ENCODE results near the gene ZCCHC17.
"Not testable (repeated sequence)": the region's sequence is repeated elsewhere in the genome, so short reads cannot be mapped to it uniquely, and the experiment has no call there.

The ZCCHC17 gene

GRCh38 chr1:31377364-31377863, 80.6 kb downstream of the ZCCHC17 start:
- Histone ChIP-seq H3K36me3 (ENCODE audit: insufficient read depth, low read length) (no peaks in the 10 kb centered on the region), H3K4me1 (ENCODE audit: control insufficient read depth, insufficient read depth, low read length, unreplicated experiment) (peaks cover 51% of the 10 kb centered on the region), H3K79me2 (ENCODE audit: control insufficient read depth, insufficient read depth, low read length, unreplicated experiment) (no peaks in the 10 kb centered on the region), H3K27me3 (ENCODE audit: insufficient read depth, low read length) (no peaks in the 10 kb centered on the region), H3K27ac (ENCODE audit: low read depth, low read length) (no peak overlapping the region), H2AFZ (ENCODE audit: low read length, unreplicated experiment) (no peak overlapping the region), H3K4me3 (ENCODE audit: low read depth, low read length) (no peak overlapping the region)

- no peaks in the 10 kb centered on the region for H3K79me2 ChIP-seq (ENCODE audit: control insufficient read depth, insufficient read depth, low read length, unreplicated experiment)
- no peaks in the 10 kb centered on the region for H3K27me3 ChIP-seq (ENCODE audit: insufficient read depth, low read length)
- H3K4me3 ChIP-seq (ENCODE audit: low read depth, low read length): no peak overlapping the region
- no peak overlapping the region for H2AFZ ChIP-seq (ENCODE audit: low read length, unreplicated experiment)
- H3K27ac ChIP-seq (ENCODE audit: low read depth, low read length): no peak overlapping the region
- peaks cover 50% of the 10 kb centered on the region for H3K4me1 ChIP-seq (ENCODE audit: control insufficient read depth, insufficient read depth, low read length, unreplicated experiment)
- H3K36me3 ChIP-seq (ENCODE audit: insufficient read depth, low read length): no peaks in the 10 kb centered on the region
Measured at GRCh38 chr1:31378001-31378400, 81.2 kb downstream of the ZCCHC17 start.

- H2AFZ ChIP-seq (ENCODE audit: low read length, unreplicated experiment): no peak overlapping the region
- no peaks in the 10 kb centered on the region for H3K27me3 ChIP-seq (ENCODE audit: insufficient read depth, low read length)
- H3K27ac ChIP-seq (ENCODE audit: low read depth, low read length): no peak overlapping the region
- no peak overlapping the region for H3K4me3 ChIP-seq (ENCODE audit: low read depth, low read length)
- H3K79me2 ChIP-seq (ENCODE audit: control insufficient read depth, insufficient read depth, low read length, unreplicated experiment): no peaks in the 10 kb centered on the region
- H3K4me1 ChIP-seq (ENCODE audit: control insufficient read depth, insufficient read depth, low read length, unreplicated experiment): peaks cover 31% of the 10 kb centered on the region
- H3K36me3 ChIP-seq (ENCODE audit: insufficient read depth, low read length): no peaks in the 10 kb centered on the region
Measured at GRCh38 chr1:31380181-31380580, 83.3 kb downstream of the ZCCHC17 start.

- Histone ChIP-seq H3K79me2 (ENCODE audit: control insufficient read depth, insufficient read depth, low read length, unreplicated experiment) (no peaks in the 10 kb centered on the region), H2AFZ (ENCODE audit: low read length, unreplicated experiment) (no peak overlapping the region), H3K27ac (ENCODE audit: low read depth, low read length) (peak overlapping the region; percentile 33; the same call in 1 of the 2 replicates), H3K4me3 (ENCODE audit: low read depth, low read length) (peak overlapping the region; percentile 8; the same call in 1 of the 2 replicates), H3K27me3 (ENCODE audit: insufficient read depth, low read length) (no peaks in the 10 kb centered on the region), H3K4me1 (ENCODE audit: control insufficient read depth, insufficient read depth, low read length, unreplicated experiment) (peaks cover 28% of the 10 kb centered on the region), H3K36me3 (ENCODE audit: insufficient read depth, low read length) (no peaks in the 10 kb centered on the region)
Measured at GRCh38 chr1:31381394-31382294, 84.8 kb downstream of the ZCCHC17 start.

- no peak overlapping the region for H2AFZ ChIP-seq (ENCODE audit: low read length, unreplicated experiment)
- no peak overlapping the region for H3K4me3 ChIP-seq (ENCODE audit: low read depth, low read length)
- no peaks in the 10 kb centered on the region for H3K27me3 ChIP-seq (ENCODE audit: insufficient read depth, low read length)
- no peaks in the 10 kb centered on the region for H3K36me3 ChIP-seq (ENCODE audit: insufficient read depth, low read length)
- H3K79me2 ChIP-seq (ENCODE audit: control insufficient read depth, insufficient read depth, low read length, unreplicated experiment): no peaks in the 10 kb centered on the region
- peaks cover 23% of the 10 kb centered on the region for H3K4me1 ChIP-seq (ENCODE audit: control insufficient read depth, insufficient read depth, low read length, unreplicated experiment)
- no peak overlapping the region; the same call in 1 of the 2 replicates for H3K27ac ChIP-seq (ENCODE audit: low read depth, low read length)
Measured at GRCh38 chr1:31382379-31382989, 85.7 kb downstream of the ZCCHC17 start.

GRCh38 chr1:31383967-31384366, 87.1 kb downstream of the ZCCHC17 start:
- Histone ChIP-seq H3K79me2 (ENCODE audit: control insufficient read depth, insufficient read depth, low read length, unreplicated experiment) (no peaks in the 10 kb centered on the region), H3K27ac (ENCODE audit: low read depth, low read length) (no peak overlapping the region), H3K27me3 (ENCODE audit: insufficient read depth, low read length) (no peaks in the 10 kb centered on the region), H3K4me1 (ENCODE audit: control insufficient read depth, insufficient read depth, low read length, unreplicated experiment) (peaks cover 23% of the 10 kb centered on the region), H3K4me3 (ENCODE audit: low read depth, low read length) (no peak overlapping the region), H3K36me3 (ENCODE audit: insufficient read depth, low read length) (no peaks in the 10 kb centered on the region), H2AFZ (ENCODE audit: low read length, unreplicated experiment) (no peak overlapping the region)

- not testable (repeated sequence) for H3K27me3 ChIP-seq (ENCODE audit: insufficient read depth, low read length); H3K4me3 ChIP-seq (ENCODE audit: low read depth, low read length); H3K27ac ChIP-seq (ENCODE audit: low read depth, low read length); H2AFZ ChIP-seq (ENCODE audit: low read length, unreplicated experiment); H3K79me2 ChIP-seq (ENCODE audit: control insufficient read depth, insufficient read depth, low read length, unreplicated experiment); H3K36me3 ChIP-seq (ENCODE audit: insufficient read depth, low read length)
- H3K4me1 ChIP-seq (ENCODE audit: control insufficient read depth, insufficient read depth, low read length, unreplicated experiment): peaks cover 11% of the 10 kb centered on the region
Measured at GRCh38 chr1:31386576-31387243, 89.9 kb downstream of the ZCCHC17 start.

GRCh38 chr1:31387612-31388011, 90.8 kb downstream of the ZCCHC17 start:
- H3K79me2 ChIP-seq (ENCODE audit: control insufficient read depth, insufficient read depth, low read length, unreplicated experiment): no peaks in the 10 kb centered on the region
- peaks cover 2% of the 10 kb centered on the region for H3K4me1 ChIP-seq (ENCODE audit: control insufficient read depth, insufficient read depth, low read length, unreplicated experiment)
- no peak overlapping the region for H3K4me3 ChIP-seq (ENCODE audit: low read depth, low read length)
- no peak overlapping the region for H2AFZ ChIP-seq (ENCODE audit: low read length, unreplicated experiment)
- H3K27me3 ChIP-seq (ENCODE audit: insufficient read depth, low read length): no peaks in the 10 kb centered on the region
- no peaks in the 10 kb centered on the region for H3K36me3 ChIP-seq (ENCODE audit: insufficient read depth, low read length)
- H3K27ac ChIP-seq (ENCODE audit: low read depth, low read length): no peak overlapping the region

- Histone ChIP-seq H3K36me3 (ENCODE audit: insufficient read depth, low read length) (no peaks in the 10 kb centered on the region), H3K79me2 (ENCODE audit: control insufficient read depth, insufficient read depth, low read length, unreplicated experiment) (no peaks in the 10 kb centered on the region), H3K4me1 (ENCODE audit: control insufficient read depth, insufficient read depth, low read length, unreplicated experiment) (no peaks in the 10 kb centered on the region), H3K27ac (ENCODE audit: low read depth, low read length) (no peak overlapping the region), H3K4me3 (ENCODE audit: low read depth, low read length) (no peak overlapping the region), H3K27me3 (ENCODE audit: insufficient read depth, low read length) (no peaks in the 10 kb centered on the region), H2AFZ (ENCODE audit: low read length, unreplicated experiment) (no peak overlapping the region)
Measured at GRCh38 chr1:31389616-31390015, 92.8 kb downstream of the ZCCHC17 start.

- Histone ChIP-seq H3K4me1 (ENCODE audit: control insufficient read depth, insufficient read depth, low read length, unreplicated experiment) (no peaks in the 10 kb centered on the region), H3K36me3 (ENCODE audit: insufficient read depth, low read length) (no peaks in the 10 kb centered on the region), H3K27me3 (ENCODE audit: insufficient read depth, low read length) (no peaks in the 10 kb centered on the region), H3K4me3 (ENCODE audit: low read depth, low read length) (no peak overlapping the region), H3K27ac (ENCODE audit: low read depth, low read length) (no peak overlapping the region), H2AFZ (ENCODE audit: low read length, unreplicated experiment) (no peak overlapping the region), H3K79me2 (ENCODE audit: control insufficient read depth, insufficient read depth, low read length, unreplicated experiment) (no peaks in the 10 kb centered on the region)
Measured at GRCh38 chr1:31390071-31390470, 93.2 kb downstream of the ZCCHC17 start.

Data from ACC112 (cell line).